DMS79 (cell line): ENCODE measurements around the gene TUT1.
"Not testable (repeated sequence)": the region's sequence is repeated elsewhere in the genome, so short reads cannot be mapped to it uniquely, and the experiment has no call there.

Experiments used
- DNase-seq: peaks from one replicate; lab custom pipeline; 2025; lab: John Stamatoyannopoulos, UW

TUT1 gene

GRCh38 chr11:62578541-62578940, 12.8 kb downstream of the TUT1 start:
- no peak for DNase-seq

GRCh38 chr11:62577046-62577714, 14.1 kb downstream of the TUT1 start:
- DNase-seq, result no peak

GRCh38 chr11:62575837-62576236, 15.5 kb downstream of the TUT1 start:
- no peak for DNase-seq

DNA sequence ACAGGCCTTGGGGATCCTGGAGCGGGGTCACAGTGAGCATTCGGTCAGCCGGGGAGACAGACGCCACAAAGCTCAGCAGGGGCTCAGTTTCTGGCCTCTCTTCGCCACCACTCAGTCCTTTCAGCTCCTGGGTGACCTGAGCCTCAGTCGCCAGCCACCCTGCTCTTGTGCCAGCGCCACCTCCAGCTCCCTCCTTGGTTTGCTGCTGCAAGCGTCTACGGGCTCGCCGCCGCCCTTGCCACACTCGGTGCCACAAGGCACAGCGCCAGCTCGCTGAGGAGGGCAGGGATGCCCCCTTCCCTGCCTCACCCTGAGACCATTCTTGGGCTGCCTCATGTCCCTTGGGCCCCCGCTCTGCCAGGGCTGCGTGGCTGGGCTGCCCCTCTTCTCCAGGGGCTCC, 16.2 kb downstream of the TUT1 start:
- no peak for DNase-seq

- no peak for DNase-seq
These were observed 16.8 kb downstream of the TUT1 start for GRCh38 chr11:62574363-62575071.

GRCh38 chr11:62573592-62574362, 17.5 kb downstream of the TUT1 start, which contains the start of gene EEF1G:
Gene EEF1G (minus strand): TSS chr11:62573891. CDS start chr11:62573842, 49 bp downstream.
- DNase-seq, result peak; percentile 99

GRCh38 chr11:62573006-62573591, 18.2 kb downstream of the TUT1 start:
- no peak for DNase-seq

- DNase-seq, result no peak
These were observed 18.9 kb downstream of the TUT1 start for GRCh38 chr11:62572431-62572830.

DNA sequence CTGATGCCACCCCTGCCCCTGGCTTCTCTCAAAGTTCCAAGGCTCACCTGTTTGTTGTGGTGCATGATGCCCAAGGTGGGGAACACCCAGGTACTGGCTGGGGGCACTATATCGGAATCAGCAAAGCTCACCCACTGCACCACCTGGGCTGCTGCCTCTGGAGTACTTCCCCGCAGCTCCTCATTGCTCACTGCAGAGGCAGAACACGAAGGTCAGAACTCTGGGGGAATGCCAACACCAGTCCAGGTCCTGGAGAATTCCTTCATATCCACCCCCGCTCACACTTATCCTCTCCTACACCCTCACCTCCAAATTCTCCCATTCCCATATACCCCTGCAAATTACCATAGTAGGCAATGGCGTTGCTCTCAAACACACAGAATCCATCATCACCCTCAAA, 19.8 kb downstream of the TUT1 start:
- not testable (repeated sequence) for DNase-seq

GRCh38 chr11:62570903-62571302, 20.4 kb downstream of the TUT1 start:
- DNase-seq, result not testable (repeated sequence)

GRCh38 chr11:62569611-62570010, 21.7 kb downstream of the TUT1 start:
- no peak for DNase-seq

- DNase-seq, result no peak
These were observed 24.2 kb downstream of the TUT1 start for GRCh38 chr11:62567018-62567633.

DNA sequence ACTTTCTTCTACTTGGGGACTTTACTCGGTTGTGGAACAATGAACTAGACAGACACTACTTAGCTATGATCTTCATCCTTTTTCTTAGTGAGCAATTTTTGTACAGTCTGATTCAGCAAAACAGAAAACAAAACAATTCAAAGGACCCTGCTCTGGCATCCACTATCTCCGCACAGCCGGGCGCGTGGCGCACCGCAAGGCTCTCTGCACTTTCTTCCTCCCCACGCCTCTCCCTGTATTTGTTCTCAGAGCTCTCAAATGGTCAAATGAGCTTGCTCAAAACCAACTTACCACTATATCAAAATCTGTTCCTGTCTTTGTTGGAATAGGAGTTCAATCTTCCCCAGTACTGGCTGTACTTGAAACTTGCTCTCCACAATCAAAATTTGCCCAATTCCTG, 25.1 kb downstream of the TUT1 start:
- DNase-seq, result no peak

DNA sequence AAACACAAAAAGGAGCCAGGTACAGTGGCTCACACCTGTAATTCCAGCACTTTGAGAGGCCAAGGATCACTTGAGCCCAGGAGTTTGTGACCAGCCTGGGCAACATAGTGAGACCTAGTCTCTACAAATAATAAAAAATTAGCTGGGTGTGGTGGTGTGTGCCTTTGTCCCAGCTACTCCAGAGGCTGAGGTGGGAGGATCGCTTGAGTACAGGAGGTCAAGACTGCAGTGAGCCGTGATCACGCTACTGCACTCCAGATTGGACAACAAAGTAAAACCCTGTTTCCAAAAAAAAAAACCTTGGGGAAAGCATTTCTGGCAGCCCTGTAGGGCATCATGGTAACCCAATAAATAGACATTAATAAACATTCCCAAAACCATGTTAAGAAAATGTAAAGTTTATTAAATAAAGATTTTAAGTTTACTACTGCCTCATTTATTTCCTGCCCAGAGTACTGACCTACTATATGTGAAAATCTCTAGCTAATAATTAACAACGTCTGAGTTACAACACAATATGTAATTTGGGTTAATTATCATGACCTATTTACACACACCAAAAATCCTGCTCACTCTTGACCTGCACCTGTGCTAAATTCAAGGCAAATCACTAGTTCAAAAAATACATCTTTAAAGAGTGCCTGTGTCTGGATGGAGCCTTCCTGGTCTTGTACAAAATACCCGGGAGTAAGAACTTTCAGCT, 26.1 kb downstream of the TUT1 start:
- DNase-seq, result no peak

GRCh38 chr11:62561677-62562230, 29.6 kb downstream of the TUT1 start:
- DNase-seq, result not testable (repeated sequence)

- peak; percentile 39 for DNase-seq
These were observed 30.7 kb downstream of the TUT1 start for GRCh38 chr11:62560566-62561103.

GRCh38 chr11:62559626-62560025, 31.7 kb downstream of the TUT1 start:
- DNase-seq, result not testable (repeated sequence)

DNA sequence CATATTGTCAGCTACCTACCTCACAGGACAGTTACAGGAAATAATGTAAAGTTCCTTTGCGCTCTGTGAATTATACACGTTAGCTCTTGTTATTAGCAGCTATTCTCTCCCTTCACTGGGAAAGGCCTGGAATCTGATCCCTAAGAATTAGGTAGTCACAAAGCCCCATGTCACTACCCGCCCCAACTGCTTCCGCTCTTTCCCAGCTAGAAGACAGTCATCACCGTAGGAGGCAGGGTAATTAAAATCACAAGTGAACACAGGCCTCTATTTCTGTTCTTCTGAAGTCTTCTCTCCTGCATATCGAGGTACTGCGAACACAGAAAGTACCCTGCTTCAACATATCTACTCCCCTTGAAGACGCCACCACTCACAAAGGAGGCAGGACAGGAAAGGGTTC, 32.1 kb downstream of the TUT1 start:
- no peak for DNase-seq

GRCh38 chr11:62558669-62559068, 32.7 kb downstream of the TUT1 start:
- no peak for DNase-seq

DNA sequence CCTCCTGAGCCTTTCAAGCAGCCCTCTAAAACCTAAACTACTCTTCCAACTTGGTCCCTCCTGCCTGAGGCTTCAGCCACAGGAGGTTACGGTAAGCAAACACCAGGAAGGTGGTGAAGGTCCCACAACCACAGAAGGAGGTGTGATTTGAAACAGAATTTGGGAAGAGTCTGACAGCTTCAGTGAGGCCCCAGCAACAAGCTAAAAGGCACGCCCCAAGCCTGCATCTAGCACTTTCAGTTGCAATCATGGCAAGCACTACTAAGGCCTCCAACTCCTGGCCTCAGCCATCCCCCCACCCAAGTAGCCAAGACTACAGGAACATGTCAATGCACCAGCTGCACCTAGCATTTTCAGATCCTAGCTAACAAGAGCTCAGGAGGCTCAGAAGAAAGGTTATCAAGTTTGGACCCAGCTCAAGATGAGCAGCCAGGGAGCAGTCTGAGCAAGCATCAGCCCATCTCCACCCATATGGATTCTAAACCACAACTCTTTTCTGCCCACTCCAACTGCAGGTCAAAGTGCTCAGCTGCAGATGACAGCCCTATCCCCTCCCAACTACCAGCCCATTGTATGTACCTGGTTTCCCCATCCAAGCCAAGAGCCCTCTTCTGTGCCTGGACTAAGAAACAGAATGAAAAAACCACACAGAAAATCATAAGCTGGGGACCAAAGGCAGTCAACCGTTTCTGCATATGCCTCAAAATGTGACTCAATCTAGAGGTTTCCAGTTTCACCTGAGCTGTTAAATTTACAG, 34.3 kb downstream of the TUT1 start:
- DNase-seq, result no peak
